Naive thymus-derived CD8-positive, alpha-beta T cell (primary cell): ENCODE measurements around the gene FLT1. TPM values are rescaled to one million over a fixed set of nuclear protein-coding genes. Genes with fewer than 3 reads are reported as not detected.
A peak's percentile ranks its signal among the peaks of the same experiment; 100 is the strongest.

Experiments used
- ATAC-seq, 2 donors: fragments of 150-1000 bp; cut with Tn5 transposase in 1 of 2; sonication (Bioruptor Pico), chemical (Tn5 transposase) in 1 of 2; 1 replicate in 1 of 2; 2 replicates in 1 of 2; pipeline ENCODE4 v1.10.0; 2021; ENCODE audit warnings: mild to moderate bottlenecking in 2 of 2, moderate library complexity in 2 of 2
- POLR2A ChIA-PET: fragments of 350-600 bp; sonication (Branson Sonifier 250); formaldehyde crosslinking; loops from one replicate; lab custom pipeline; 2021; ENCODE audit warnings: antibody characterized with exemption; lab: Charles Lee
- DNase-seq, 10 donors: peaks; one replicate each; pipeline versions ENCODE4 v3.0.0 to v3.0.0-alpha.2; 2020 to 2022
- H3K27ac Mint-ChIP-seq, 10 donors: one replicate each; pipeline ENCODE4 v1.8.0; 2020 to 2022; ENCODE audit warnings: mild to moderate bottlenecking in 10 of 10, mixed read lengths in 10 of 10, moderate library complexity in 4 of 10, inconsistent platforms in 1 of 10
- H3K27me3 Mint-ChIP-seq, 5 donors: one replicate each; pipeline ENCODE4 v1.8.0; 2021 to 2022; ENCODE audit warnings: mixed read lengths in 5 of 5
- H3K36me3 Mint-ChIP-seq, 3 donors: one replicate each; pipeline ENCODE4 v1.8.0; 2020 to 2022; ENCODE audit warnings: mixed read lengths in 3 of 3, mild to moderate bottlenecking in 2 of 3, inconsistent platforms in 1 of 3
- H3K4me1 Mint-ChIP-seq, 4 donors: one replicate each; pipeline ENCODE4 v1.8.0; 2021 to 2022; ENCODE audit warnings: mixed read lengths in 4 of 4
- H3K4me3 Mint-ChIP-seq, 10 donors: one replicate each; pipeline ENCODE4 v1.8.0; 2020 to 2022; ENCODE audit warnings: mild to moderate bottlenecking in 10 of 10, mixed read lengths in 10 of 10, moderate library complexity in 6 of 10, inconsistent platforms in 1 of 10
- H3K9me3 Mint-ChIP-seq, 9 donors: one replicate each; pipeline ENCODE4 v1.8.0; 2020 to 2022; ENCODE audit warnings: mixed read lengths in 9 of 9, mild to moderate bottlenecking in 3 of 9, inconsistent platforms in 1 of 9, moderate library complexity in 1 of 9
- polyA plus RNA-seq, 3 donors: library from polyadenylated mRNA; unstranded; fragments of 300-500 nt; fragmentation: Illumina TruSeq; gene quantifications; one replicate each; pipeline ENCODE4 v1.2.3, GENCODE V29; 2021
- total RNA-seq, 8 experiments: library from RNA in 2 of 8; stranded (reverse) in 2 of 8; gene quantifications; one replicate each; pipeline ENCODE4 v1.2.3 and lab custom pipeline; 2021 to 2026

The FLT1 gene
- total and polyA plus RNA-seq, 5 experiments from 2014 or later: 0.97 to 2.4 (median 1.3) TPM

DNA sequence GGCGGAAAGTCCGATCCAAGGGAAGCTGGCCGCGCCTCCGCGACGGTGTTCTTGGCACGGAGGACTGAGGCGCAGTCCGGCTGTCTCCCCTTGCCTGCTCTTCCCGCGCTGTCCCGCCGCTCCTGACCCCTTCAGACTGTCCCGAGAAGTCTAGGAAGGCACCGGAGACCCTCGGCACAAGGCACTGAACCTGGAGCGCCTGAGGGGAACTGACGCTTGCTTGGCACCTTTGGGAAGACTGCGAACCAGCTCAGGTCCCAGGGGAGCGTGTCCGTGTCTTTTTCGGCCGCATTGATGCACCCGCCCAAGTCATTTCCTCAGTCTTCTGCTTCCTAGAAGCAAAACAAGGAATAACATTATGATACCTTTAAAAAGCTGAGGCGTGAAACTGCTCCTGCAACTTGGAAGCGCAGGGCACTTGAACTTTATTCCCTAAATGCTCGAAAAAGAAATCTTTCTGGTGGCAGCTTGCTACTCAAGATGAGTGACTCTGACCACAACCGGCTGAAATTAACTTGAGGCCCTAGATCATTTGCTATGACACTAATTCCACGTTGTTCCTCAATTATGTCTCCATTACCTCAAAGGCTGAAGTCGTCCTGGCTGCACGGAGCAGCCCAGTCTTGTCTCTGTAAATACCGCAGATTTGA lies 735 bp upstream of the FLT1 start:
- H3K4me1 Mint-ChIP-seq: peaks cover 6 to 38% (median 31%) of the 10 kb centered on the region in 4 donors
- peak overlapping the region; percentile 31 to 85 (median 66) for H3K4me3 Mint-ChIP-seq
- H3K9me3 Mint-ChIP-seq: no peaks in the 10 kb centered on the region
- DNase-seq: no peak
- peaks cover 4 to 34% (median 19%) of the 10 kb centered on the region in 5 donors for H3K27me3 Mint-ChIP-seq
- POLR2A ChIA-PET: interaction anchor here (1.2 kb wide), 1 partner anchor 10 kb away, joined by 3 read pairs; no protein-coding TSS in a partner anchor
- no peak for ATAC-seq
- peak overlapping the region in 5 of 10 donors; percentile 20 to 86 (median 57) for H3K27ac Mint-ChIP-seq
- H3K36me3 Mint-ChIP-seq: no peaks in the 10 kb centered on the region

DNA sequence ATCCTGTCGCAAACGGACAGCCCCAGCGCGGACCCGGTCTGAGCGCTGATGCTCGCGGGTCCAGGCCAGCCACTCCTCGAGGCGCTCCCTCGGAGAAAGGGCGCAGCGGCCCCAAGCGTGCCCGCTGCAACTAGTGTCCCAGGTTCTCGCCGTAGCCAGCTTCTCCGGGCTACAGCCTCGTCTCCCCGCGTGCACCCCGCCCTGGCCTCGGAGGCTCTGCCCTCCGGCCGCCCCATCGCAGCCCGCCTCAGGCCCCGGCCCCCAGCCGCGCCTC lies 487 bp downstream of the FLT1 start:
- no peaks in the 10 kb centered on the region for H3K9me3 Mint-ChIP-seq

DNA sequence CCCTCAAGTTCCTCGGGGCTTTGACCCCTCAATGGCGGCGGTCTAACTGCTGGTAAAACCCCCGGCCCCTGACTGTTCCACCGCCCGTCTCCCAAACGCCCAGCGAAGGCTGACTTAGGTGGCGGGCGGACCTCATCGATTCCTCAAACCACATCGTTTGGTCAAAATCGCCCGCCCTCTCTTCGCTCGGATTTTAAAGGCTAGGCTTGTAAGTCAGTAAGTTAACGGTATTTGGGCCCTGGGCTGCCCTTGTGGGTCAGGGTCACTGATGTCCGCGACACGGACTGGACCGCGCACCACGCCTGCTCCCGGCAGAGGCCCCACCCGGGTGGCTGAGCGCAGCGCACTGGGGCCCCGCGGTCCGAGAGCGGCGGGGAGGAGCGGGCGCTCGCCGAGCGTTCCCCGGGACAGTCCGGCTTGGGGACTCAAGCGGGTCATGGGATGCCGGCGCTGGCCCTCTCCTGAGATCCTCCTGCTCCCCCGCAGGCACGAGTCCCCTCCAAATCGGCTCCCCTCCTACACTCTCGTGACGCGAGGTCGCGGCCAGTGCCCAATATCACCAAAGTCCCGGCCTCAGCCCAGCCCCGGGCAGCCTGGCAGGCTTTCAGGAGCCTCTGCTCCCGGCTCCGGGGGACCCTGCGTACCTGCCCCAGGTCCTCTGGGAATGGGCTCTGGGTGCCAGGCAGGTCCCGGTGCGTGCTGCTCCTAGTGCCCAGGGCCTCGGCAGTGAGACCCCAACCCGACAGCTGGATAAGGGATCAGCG lies 1.0 kb downstream of the FLT1 start:
- POLR2A ChIA-PET: no interaction called here
- ATAC-seq: peak in 1 of 2 donors; percentile 4
- Mint-ChIP-seq H3K4me1 (peaks cover 12 to 45% (median 33%) of the 10 kb centered on the region in 4 donors), H3K36me3 (no peaks in the 10 kb centered on the region), H3K9me3 (no peaks in the 10 kb centered on the region), H3K27me3 (peaks cover 8 to 45% (median 21%) of the 10 kb centered on the region in 5 donors), H3K27ac (peak overlapping the region in 5 of 10 donors; percentile 24 to 66 (median 41)), H3K4me3 (peak overlapping the region; percentile 51 to 84 (median 74))
- peak in 1 of 10 donors; percentile 11 for DNase-seq

More for the DNA sequence above, 487 bp downstream of the FLT1 start:
- POLR2A ChIA-PET: no interaction called here
- H3K4me1 Mint-ChIP-seq: peaks cover 8 to 43% (median 33%) of the 10 kb centered on the region in 4 donors
- peak overlapping the region; percentile 28 to 82 (median 58) for H3K4me3 Mint-ChIP-seq
- no peaks in the 10 kb centered on the region for H3K36me3 Mint-ChIP-seq
- DNase-seq (peak in 2 of 10 donors; percentile 5 to 14), ATAC-seq (peak in 1 of 2 donors; percentile 19)
- peak overlapping the region in 3 of 10 donors; percentile 24 to 62 (median 41) for H3K27ac Mint-ChIP-seq
- H3K27me3 Mint-ChIP-seq: peaks cover 8 to 40% (median 23%) of the 10 kb centered on the region in 5 donors

DNA sequence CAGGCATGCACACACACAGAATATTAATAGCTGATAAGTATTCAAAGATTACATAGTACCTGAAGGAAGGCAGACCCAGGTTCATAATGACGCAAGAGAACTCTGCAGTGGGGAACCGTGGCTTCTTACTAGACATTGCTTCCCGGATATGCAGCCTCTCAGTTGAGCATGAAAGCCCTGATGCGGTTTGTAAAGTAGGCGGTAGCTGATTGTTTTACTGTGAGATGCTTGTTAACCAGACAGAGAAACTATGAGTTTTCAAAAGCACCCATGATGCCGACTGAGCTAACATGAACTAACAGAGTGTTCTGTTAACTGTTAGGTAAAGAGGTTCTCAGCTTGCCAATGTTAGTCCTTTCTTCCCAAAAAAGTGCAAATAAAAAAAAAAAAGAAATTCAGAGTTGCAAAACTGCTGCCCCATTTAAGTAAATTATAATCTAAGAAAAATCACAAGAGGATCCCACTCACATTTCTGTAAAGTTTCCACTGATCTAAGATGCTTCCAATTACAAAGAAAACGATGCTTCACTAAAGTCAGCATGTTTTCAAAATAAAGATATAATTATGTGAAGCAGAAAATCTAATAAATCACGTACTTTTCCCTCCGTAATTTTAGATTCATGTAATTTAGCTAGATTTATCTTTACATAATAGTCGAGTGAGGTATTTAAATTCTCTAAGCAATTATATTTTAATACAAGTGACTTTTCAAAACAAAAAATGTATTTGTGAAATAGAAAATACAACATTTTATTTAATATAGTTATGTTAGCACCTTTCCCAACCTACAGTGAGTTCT lies 2.2 kb downstream of the FLT1 start:
- Mint-ChIP-seq H3K27me3 (peaks cover 12 to 42% (median 20%) of the 10 kb centered on the region in 5 donors), H3K9me3 (no peaks in the 10 kb centered on the region), H3K27ac (peak overlapping the region in 9 of 10 donors; percentile 23 to 92 (median 77)), H3K4me1 (peaks cover 12 to 40% (median 31%) of the 10 kb centered on the region in 4 donors), H3K36me3 (no peaks in the 10 kb centered on the region), H3K4me3 (peak overlapping the region; percentile 51 to 84 (median 70))
- ATAC-seq (peak; percentile 91 to 93), DNase-seq (peak in 8 of 10 donors; percentile 49 to 86 (median 70))
- POLR2A ChIA-PET: interaction anchor here (0.6 to 1.0 kb wide), 3 partner anchors 12 to 1038 kb away, joined by 3 read pairs; no protein-coding TSS in a partner anchor

DNA sequence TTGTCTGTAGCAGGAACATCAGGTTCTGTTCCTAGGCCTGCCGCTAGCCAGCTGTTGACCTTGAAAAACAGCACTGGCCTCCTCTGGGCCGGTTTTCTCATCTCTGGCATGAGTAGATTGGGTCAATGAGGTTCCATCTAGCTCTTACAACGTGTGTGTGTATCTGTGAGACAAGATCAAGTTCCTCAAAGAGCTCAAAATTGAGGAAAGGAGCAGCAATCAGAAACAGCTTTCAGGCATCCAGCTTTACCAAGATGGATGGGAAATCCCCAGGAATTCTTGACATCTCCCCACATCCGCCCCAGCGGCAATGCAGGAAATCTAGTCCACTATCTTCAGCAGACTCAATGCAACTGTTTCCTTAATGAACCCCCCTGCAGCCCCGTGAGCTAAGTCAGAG lies 4.9 kb downstream of the FLT1 start:
- no peaks in the 10 kb centered on the region for H3K9me3 Mint-ChIP-seq
- no peak overlapping the region for H3K4me3 Mint-ChIP-seq
- no peaks in the 10 kb centered on the region for H3K36me3 Mint-ChIP-seq
- H3K4me1 Mint-ChIP-seq: peaks cover 6 to 18% (median 13%) of the 10 kb centered on the region in 4 donors
- ATAC-seq (no peak), DNase-seq (no peak)
- peak overlapping the region in 1 of 10 donors; percentile 17 for H3K27ac Mint-ChIP-seq
- POLR2A ChIA-PET: no interaction called here
- H3K27me3 Mint-ChIP-seq: peaks cover 7 to 32% (median 12%) of the 10 kb centered on the region in 5 donors

DNA sequence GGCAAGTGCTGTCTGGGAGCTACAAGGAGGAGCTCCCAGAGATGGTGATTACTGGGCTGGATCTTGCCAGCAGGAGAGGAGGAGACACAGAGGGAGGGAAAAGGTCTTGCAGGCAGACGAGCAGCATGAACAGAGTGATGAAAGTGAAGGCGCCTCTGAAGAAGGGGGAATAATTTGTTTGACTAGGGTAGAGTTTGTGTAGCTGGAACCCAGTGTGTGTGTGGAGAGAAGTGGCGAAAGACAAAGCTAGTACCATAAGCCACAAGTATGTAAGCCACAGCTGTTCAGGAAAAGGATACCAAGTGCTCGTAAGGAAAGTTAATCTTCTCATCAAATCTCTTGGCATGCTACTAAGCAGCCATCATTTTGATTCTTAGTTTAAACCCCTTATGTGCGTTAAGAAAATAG lies 5.4 kb downstream of the FLT1 start:
- POLR2A ChIA-PET: interaction anchor here (1.0 kb wide), 1 partner anchor 16 kb away, joined by 3 read pairs; no protein-coding TSS in a partner anchor
- H3K9me3 Mint-ChIP-seq: no peaks in the 10 kb centered on the region
- ATAC-seq (no peak), DNase-seq (no peak)
- H3K36me3 Mint-ChIP-seq: no peaks in the 10 kb centered on the region
- peaks cover 6 to 18% (median 13%) of the 10 kb centered on the region in 4 donors for H3K4me1 Mint-ChIP-seq
- H3K27ac Mint-ChIP-seq: peak overlapping the region in 1 of 10 donors; percentile 61
- H3K27me3 Mint-ChIP-seq: peaks cover 7 to 32% (median 12%) of the 10 kb centered on the region in 5 donors
- no peak overlapping the region for H3K4me3 Mint-ChIP-seq

DNA sequence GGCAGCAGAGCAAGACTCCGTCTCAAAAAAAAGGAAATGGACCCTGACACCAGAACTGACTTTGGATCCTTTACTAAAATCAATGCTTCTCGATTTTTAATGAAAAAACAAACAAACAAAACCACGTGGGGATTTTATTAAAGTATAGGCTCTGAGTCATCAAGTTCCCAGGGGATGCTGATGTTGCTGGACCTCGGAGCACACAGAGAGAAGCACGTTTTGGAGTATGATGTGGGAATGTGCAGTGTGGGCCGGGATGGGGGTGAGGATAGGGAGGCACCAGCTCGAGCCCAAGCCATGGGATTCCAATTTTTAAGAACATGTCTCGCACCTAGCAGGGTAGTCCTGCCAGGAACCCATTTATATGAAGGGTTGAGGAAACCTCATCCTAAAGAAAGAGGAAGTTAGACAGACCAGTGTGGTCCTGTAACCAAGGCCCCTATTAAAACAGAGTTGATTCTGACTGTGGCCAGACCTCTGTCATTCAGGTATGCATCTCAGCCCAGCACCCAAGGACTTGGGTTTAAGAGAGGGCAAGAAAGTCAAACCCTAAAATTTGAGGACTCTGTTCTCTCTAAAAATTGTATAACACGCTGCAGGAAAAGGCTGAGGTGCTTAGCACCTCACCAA lies 6.4 kb downstream of the FLT1 start:
- H3K4me3 Mint-ChIP-seq: no peak overlapping the region
- POLR2A ChIA-PET: interaction anchor here (1.0 kb wide), 1 partner anchor 17 kb away, joined by 3 read pairs; no protein-coding TSS in a partner anchor
- no peaks in the 10 kb centered on the region for H3K9me3 Mint-ChIP-seq
- ATAC-seq: no peak
- no peak overlapping the region for H3K27ac Mint-ChIP-seq
- peaks cover 4 to 32% (median 12%) of the 10 kb centered on the region in 5 donors for H3K27me3 Mint-ChIP-seq
- no peak for DNase-seq
- H3K36me3 Mint-ChIP-seq: no peaks in the 10 kb centered on the region
- peaks cover 6 to 16% (median 12%) of the 10 kb centered on the region in 4 donors for H3K4me1 Mint-ChIP-seq

DNA sequence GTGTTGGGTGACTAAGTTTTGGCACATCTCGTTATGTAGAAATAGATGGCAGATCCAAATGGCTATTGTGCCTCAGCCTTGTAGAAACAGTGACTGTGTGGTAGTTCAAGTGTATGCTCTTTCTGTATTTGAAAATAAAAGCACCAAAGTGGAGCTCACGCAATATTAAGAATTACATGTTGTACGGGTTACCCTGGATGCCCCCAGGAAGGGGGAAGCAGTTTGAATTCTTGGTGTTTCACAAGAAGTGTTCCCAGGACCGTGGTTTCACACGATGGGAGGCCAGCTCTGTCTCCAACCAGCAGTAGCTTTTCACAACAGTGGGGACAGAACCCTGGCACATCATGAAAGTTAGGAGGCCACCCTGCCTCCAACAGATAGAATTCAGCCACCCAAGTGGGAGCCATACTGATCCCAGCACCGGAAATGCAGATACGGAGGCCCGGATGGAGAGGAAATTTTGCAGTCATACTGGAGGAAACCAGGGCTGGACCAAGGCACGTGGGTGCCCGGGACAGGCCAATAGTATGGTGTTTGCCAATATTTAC lies 8.9 kb downstream of the FLT1 start:
- POLR2A ChIA-PET: interaction anchor here (0.6 kb wide), 1 partner anchor 143 kb away, joined by 3 read pairs; no protein-coding TSS in a partner anchor
- H3K27ac Mint-ChIP-seq: peak overlapping the region in 1 of 10 donors; percentile 71
- no peak for DNase-seq
- H3K4me3 Mint-ChIP-seq: no peak overlapping the region
- no peak for ATAC-seq
- H3K4me1 Mint-ChIP-seq: peaks cover 0 to 7% (median 4%) of the 10 kb centered on the region in 4 donors
- peaks cover 3 to 23% (median 12%) of the 10 kb centered on the region in 5 donors for H3K27me3 Mint-ChIP-seq
- H3K36me3 Mint-ChIP-seq: no peaks in the 10 kb centered on the region
- H3K9me3 Mint-ChIP-seq: no peaks in the 10 kb centered on the region

DNA sequence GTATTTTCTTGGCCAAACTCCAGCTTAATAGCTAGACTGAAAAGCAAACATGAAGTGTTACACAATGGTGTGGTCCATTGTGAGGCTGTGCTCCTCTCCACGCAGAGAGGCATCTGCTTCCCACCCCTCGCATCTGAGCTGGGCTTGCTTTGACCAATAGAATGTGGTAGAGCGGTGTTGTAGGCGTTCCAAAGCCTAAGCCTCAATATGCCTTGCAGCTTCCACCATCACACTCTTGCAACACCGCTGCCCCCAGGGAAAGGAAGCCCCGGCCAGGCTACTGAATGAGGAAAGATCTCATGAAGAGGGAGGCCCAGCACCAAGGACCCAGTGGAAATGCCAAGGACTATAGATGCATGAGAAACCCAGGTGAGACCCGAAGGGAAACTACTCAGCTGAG lies 9.4 kb downstream of the FLT1 start:
- Mint-ChIP-seq H3K9me3 (no peaks in the 10 kb centered on the region), H3K36me3 (no peaks in the 10 kb centered on the region), H3K4me3 (no peak overlapping the region), H3K27ac (no peak overlapping the region), H3K27me3 (peaks cover 0 to 18% (median 8%) of the 10 kb centered on the region in 5 donors), H3K4me1 (peaks cover 0 to 7% (median 4%) of the 10 kb centered on the region in 4 donors)
- ATAC-seq (no peak), DNase-seq (no peak)
- POLR2A ChIA-PET: no interaction called here

DNA sequence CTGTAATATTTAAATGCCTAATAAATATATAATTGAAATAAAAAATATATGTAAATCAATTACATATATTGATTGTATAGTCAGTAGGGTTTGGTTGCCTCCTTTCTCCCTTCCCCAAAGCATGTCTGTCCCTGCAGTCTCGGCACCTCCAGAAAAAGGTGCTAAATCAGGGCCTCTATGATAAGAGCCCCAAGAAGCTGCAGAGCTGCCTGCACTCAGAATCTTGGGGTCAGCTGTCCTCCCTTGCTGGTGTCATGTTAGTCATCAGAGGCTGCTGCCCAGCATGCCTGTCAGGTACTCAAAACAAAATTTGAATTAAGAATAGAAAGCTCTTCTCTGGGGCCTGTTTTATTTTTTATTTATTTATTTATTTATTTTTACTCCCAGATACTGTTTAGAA lies 9.8 kb downstream of the FLT1 start:
- H3K4me1 Mint-ChIP-seq: peaks cover 0 to 4% (median 3%) of the 10 kb centered on the region in 4 donors
- H3K9me3 Mint-ChIP-seq: no peaks in the 10 kb centered on the region
- ATAC-seq: no peak
- DNase-seq: no peak
- peak overlapping the region in 1 of 10 donors; percentile 63 for H3K27ac Mint-ChIP-seq
- POLR2A ChIA-PET: no interaction called here
- H3K27me3 Mint-ChIP-seq: peaks cover 0 to 13% (median 9%) of the 10 kb centered on the region in 5 donors
- H3K36me3 Mint-ChIP-seq: no peaks in the 10 kb centered on the region
- H3K4me3 Mint-ChIP-seq: no peak overlapping the region

DNA sequence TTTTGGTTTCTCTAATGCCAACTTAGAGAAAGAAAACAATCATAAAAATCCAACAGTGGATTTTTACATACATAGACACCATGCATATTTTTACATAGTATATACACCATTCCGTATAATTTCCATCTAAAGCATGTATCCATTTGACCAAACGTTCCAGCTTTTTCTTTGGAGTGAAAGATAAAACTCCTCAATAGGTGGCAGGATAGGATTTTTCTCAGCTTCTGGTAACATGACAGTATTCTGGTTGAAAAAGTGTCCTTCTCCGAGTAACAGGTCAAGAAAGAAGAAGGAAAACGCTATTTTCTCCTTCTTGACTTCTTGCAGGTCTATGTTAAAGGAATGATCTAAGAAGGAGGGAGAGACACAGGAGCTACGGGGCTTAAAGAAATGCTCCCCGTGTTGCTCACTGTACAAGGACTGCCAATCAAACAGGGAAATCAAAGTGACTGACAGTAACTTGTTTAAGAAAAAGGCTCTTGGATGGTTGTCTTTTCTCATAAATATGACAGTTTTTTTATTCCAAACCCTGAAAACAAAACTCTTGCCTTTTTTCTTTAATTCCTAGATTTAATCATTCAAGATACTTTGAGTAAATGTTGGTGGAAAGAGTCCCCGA lies 11.5 kb downstream of the FLT1 start:
- H3K27ac Mint-ChIP-seq: no peak overlapping the region
- ATAC-seq: no peak
- no peaks in the 10 kb centered on the region for H3K4me1 Mint-ChIP-seq
- no peaks in the 10 kb centered on the region for H3K9me3 Mint-ChIP-seq
- DNase-seq: no peak
- no peaks in the 10 kb centered on the region for H3K36me3 Mint-ChIP-seq
- H3K4me3 Mint-ChIP-seq: no peak overlapping the region
- peaks cover 0 to 6% (median 1%) of the 10 kb centered on the region in 5 donors for H3K27me3 Mint-ChIP-seq
- POLR2A ChIA-PET: no interaction called here
